Small intestine (tissue), 16 donors: ENCODE measurements around the gene IFNGR2. TPM values are rescaled to one million over a fixed set of nuclear protein-coding genes. Genes with fewer than 3 reads are reported as not detected.

ENCODE experiments used
- DNase-seq, 2 donors: peaks; one replicate each; pipeline versions ENCODE4 v3.0.0 to v3.0.0-alpha.2; 2013
- FAIRE-seq: peaks from 2 replicates; lab custom pipeline; 2012; peaks lifted over from hg19 to GRCh38; lab: Jason Lieb, UNC
- H3K27ac ChIP-seq, 3 donors: one replicate each; pipeline ENCODE4 v1.5.1; 2013; ENCODE audit warnings: low read length in 2 of 3, mild to moderate bottlenecking in 2 of 3, control low read depth in 1 of 3, inconsistent platforms in 1 of 3, low read depth in 1 of 3, moderate library complexity in 1 of 3
- H3K27me3 ChIP-seq, 3 donors: one replicate each; pipeline ENCODE4 v1.6.1; 2013; ENCODE audit warnings: low read length in 3 of 3, inconsistent platforms in 1 of 3; ENCODE audit not compliant: control insufficient read depth in 3 of 3, insufficient read depth in 3 of 3
- H3K36me3 ChIP-seq, 3 donors: one replicate each; pipeline ENCODE4 v1.6.1; 2013; ENCODE audit warnings: low read length in 3 of 3, inconsistent platforms in 1 of 3, low read depth in 1 of 3, mild to moderate bottlenecking in 1 of 3, moderate library complexity in 1 of 3; ENCODE audit not compliant: control insufficient read depth in 3 of 3, insufficient read depth in 2 of 3
- H3K4me1 ChIP-seq, 3 donors: one replicate each; pipeline ENCODE4 v1.6.1; 2013; ENCODE audit warnings: low read length in 2 of 3, inconsistent platforms in 1 of 3, low read depth in 1 of 3, mild to moderate bottlenecking in 1 of 3, moderate library complexity in 1 of 3; ENCODE audit not compliant: control insufficient read depth in 3 of 3, insufficient read depth in 2 of 3
- H3K4me3 ChIP-seq, 3 donors: one replicate each; pipeline ENCODE4 v1.5.1; 2013; ENCODE audit warnings: low read length in 3 of 3, control low read depth in 1 of 3, inconsistent platforms in 1 of 3, low read depth in 1 of 3, mild to moderate bottlenecking in 1 of 3, moderate library complexity in 1 of 3
- H3K9me3 ChIP-seq, 2 donors: one replicate each; pipeline ENCODE4 v1.6.1; 2013; ENCODE audit warnings: low read depth in 1 of 2, low read length in 1 of 2; ENCODE audit not compliant: control insufficient read depth in 2 of 2, insufficient read depth in 1 of 2
- WGBS, 3 donors: extraction: QIAGEN DNeasy Blood & Tissue Kit; methylation state at CpG; one replicate each; pipeline ENCODE4 v1.1.7; 2013; 5-methylcytosine and 5-hydroxymethylcytosine counted together
- long read RNA-seq, 10 donors: transcript quantifications; one replicate each; lab custom pipeline, GENCODE V29; 2026
- polyA plus RNA-seq, 4 donors: library from polyadenylated mRNA; stranded (reverse) in 3 of 4; unstranded in 1 of 4; fragments of 200-250 nt in 3 of 4; fragments of 120-200 nt in 1 of 4; gene quantifications; one replicate each; pipeline versions ENCODE4 v1.2.1 to v1.2.3, GENCODE V29; 2013
- donor health status: healthy with polysubstance abuse.
- donor health status: control.
- donor health status: control.
- donor health status: Bipolar disorder and iron deficiency.
- donor health status: healthy.

The IFNGR2 gene
- 100 to 1,000 TPM in 1 of 4 donors, 10 to 100 TPM in 3; 42.8 to 121 (median 68.8) TPM for polyA plus RNA-seq
- long read RNA-seq, donor 1, transcript IFNGR2-201 (7 exons, 2,221 nt): major isoform, 80 of 167 reads
- long read RNA-seq, donor 1, partial matches to known transcripts: 79 of 167 reads
- long read RNA-seq, donor 1, other reads (novel, unspliced or antisense): 6 of 167 reads
- long read RNA-seq, donor 2, transcript IFNGR2-201 (7 exons, 2,221 nt): major isoform, 24 of 41 reads
- long read RNA-seq, donor 2, partial matches to known transcripts: 15 of 41 reads
- long read RNA-seq, donor 2, other reads (novel, unspliced or antisense): 0 of 41 reads
- long read RNA-seq, donor 3, transcript IFNGR2-201 (7 exons, 2,221 nt): major isoform, 14 of 124 reads
- long read RNA-seq, donor 3, partial matches to known transcripts: 110 of 124 reads
- long read RNA-seq, donor 3, other reads (novel, unspliced or antisense): 0 of 124 reads
- long read RNA-seq, donor 4, partial matches to known transcripts: 0 of 1 reads
- long read RNA-seq, donor 4, other reads (novel, unspliced or antisense): 0 of 1 reads
- long read RNA-seq, donor 5, transcript IFNGR2-201 (7 exons, 2,221 nt): major isoform, 5 of 6 reads
- long read RNA-seq, donor 5, partial matches to known transcripts: 0 of 6 reads
- long read RNA-seq, donor 5, other reads (novel, unspliced or antisense): 0 of 6 reads
- long read RNA-seq, donor 6, transcript IFNGR2-201 (7 exons, 2,221 nt): major isoform, 42 of 50 reads
- long read RNA-seq, donor 6, partial matches to known transcripts: 8 of 50 reads
- long read RNA-seq, donor 6, other reads (novel, unspliced or antisense): 0 of 50 reads
- long read RNA-seq, donor 7, transcript IFNGR2-201 (7 exons, 2,221 nt): major isoform, 37 of 209 reads
- long read RNA-seq, donor 7, partial matches to known transcripts: 172 of 209 reads
- long read RNA-seq, donor 7, other reads (novel, unspliced or antisense): 0 of 209 reads
- long read RNA-seq, donor 8, partial matches to known transcripts: 0 of 2 reads
- long read RNA-seq, donor 8, other reads (novel, unspliced or antisense): 0 of 2 reads
- long read RNA-seq, donor 9, transcript IFNGR2-201 (7 exons, 2,221 nt): major isoform, 6 of 11 reads
- long read RNA-seq, donor 9, partial matches to known transcripts: 5 of 11 reads
- long read RNA-seq, donor 9, other reads (novel, unspliced or antisense): 0 of 11 reads
- long read RNA-seq, donor 10, transcript IFNGR2-201 (7 exons, 2,221 nt): major isoform, 33 of 36 reads
- long read RNA-seq, donor 10, partial matches to known transcripts: 0 of 36 reads
- long read RNA-seq, donor 10, other reads (novel, unspliced or antisense): 0 of 36 reads

GRCh38 chr21:33403128-33403785 lies at the start of gene IFNGR2:
Gene IFNGR2 (plus strand): TSS chr21:33403413. CDS start chr21:33403544, 131 bp downstream.
- Histone ChIP-seq H3K36me3 (peaks cover 0 to 20% (median 0%) of the 10 kb centered on the region in 3 donors), H3K9me3 (no peaks in the 10 kb centered on the region), H3K4me1 (peaks cover 6 to 17% (median 8%) of the 10 kb centered on the region in 3 donors), H3K27ac (peak within 1 kb of the TSS; percentile 89 to 95 (median 93)), H3K27me3 (no peaks in the 10 kb centered on the region), H3K4me3 (peak within 1 kb of the TSS; percentile 78 to 96 (median 80))
- no peak for FAIRE-seq
- peak in 1 of 2 donors; percentile 77 for DNase-seq
- WGBS, 3 donors: 1% methylated on average over 32 to 89 of the region's 89 CpGs

- WGBS, 3 donors: 57 to 70% (median 69%) methylated on average over 6 of the region's 6 CpGs
- H3K27ac ChIP-seq: no peak overlapping the region
- DNase-seq (peak in 1 of 2 donors; percentile 38), FAIRE-seq (no peak)
- peaks cover 0 to 33% (median 10%) of the 10 kb centered on the region in 3 donors for H3K36me3 ChIP-seq
- H3K4me1 ChIP-seq: no peaks in the 10 kb centered on the region
- no peaks in the 10 kb centered on the region for H3K9me3 ChIP-seq
- no peaks in the 10 kb centered on the region for H3K27me3 ChIP-seq
- H3K4me3 ChIP-seq: no peak overlapping the region
These were observed 47.9 kb upstream of the IFNGR2 start for GRCh38 chr21:33355355-33355754.

- Histone ChIP-seq H3K4me1 (peaks cover 0 to 3% (median 0%) of the 10 kb centered on the region in 3 donors), H3K27ac (no peak overlapping the region), H3K4me3 (no peak overlapping the region), H3K9me3 (no peaks in the 10 kb centered on the region), H3K36me3 (peaks cover 0 to 33% (median 10%) of the 10 kb centered on the region in 3 donors), H3K27me3 (no peaks in the 10 kb centered on the region)
- FAIRE-seq (no peak), DNase-seq (no peak)
- 88 to 89% (median 88%) methylated on average over 11 of the region's 11 CpGs for WGBS, 3 donors
These were observed 47.2 kb upstream of the IFNGR2 start for GRCh38 chr21:33355996-33356395.

- H3K4me1 ChIP-seq: peaks cover 0 to 7% (median 0%) of the 10 kb centered on the region in 3 donors
- FAIRE-seq: no peak
These were observed 46.0 kb upstream of the IFNGR2 start for GRCh38 chr21:33357177-33357576.

GRCh38 chr21:33359446-33359845 lies 43.8 kb upstream of the IFNGR2 start:
- H3K27me3 ChIP-seq: no peaks in the 10 kb centered on the region
- H3K36me3 ChIP-seq: peaks cover 0 to 20% (median 4%) of the 10 kb centered on the region in 3 donors
- no peak for DNase-seq
- H3K4me1 ChIP-seq: peaks cover 0 to 7% (median 0%) of the 10 kb centered on the region in 3 donors
- WGBS, 3 donors: 82 to 90% (median 82%) methylated on average over 4 of the region's 4 CpGs
- no peak for FAIRE-seq
- H3K27ac ChIP-seq: no peak overlapping the region
- no peak overlapping the region for H3K4me3 ChIP-seq
- no peaks in the 10 kb centered on the region for H3K9me3 ChIP-seq

More at GRCh38 chr21:33357177-33357576, 46.0 kb upstream of the IFNGR2 start:
- H3K27me3 ChIP-seq: no peaks in the 10 kb centered on the region
- no peak overlapping the region for H3K27ac ChIP-seq
- DNase-seq: no peak
- no peak overlapping the region for H3K4me3 ChIP-seq
- peaks cover 0 to 24% (median 6%) of the 10 kb centered on the region in 3 donors for H3K36me3 ChIP-seq
- 88 to 90% (median 90%) methylated on average over 8 of the region's 8 CpGs for WGBS, 3 donors
- H3K9me3 ChIP-seq: no peaks in the 10 kb centered on the region

- WGBS, 3 donors: 75 to 88% (median 82%) methylated on average over 6 of the region's 6 CpGs
- FAIRE-seq: no peak
- peaks cover 0 to 17% (median 4%) of the 10 kb centered on the region in 3 donors for H3K36me3 ChIP-seq
- no peak overlapping the region for H3K4me3 ChIP-seq
- DNase-seq: no peak
- H3K9me3 ChIP-seq: no peaks in the 10 kb centered on the region
- no peaks in the 10 kb centered on the region for H3K27me3 ChIP-seq
- peaks cover 0 to 7% (median 0%) of the 10 kb centered on the region in 3 donors for H3K4me1 ChIP-seq
- H3K27ac ChIP-seq: no peak overlapping the region
These were observed 42.9 kb upstream of the IFNGR2 start for GRCh38 chr21:33360281-33360680.

- Histone ChIP-seq H3K36me3 (peaks cover 0 to 12% (median 3%) of the 10 kb centered on the region in 3 donors), H3K27me3 (no peaks in the 10 kb centered on the region), H3K4me1 (peaks cover 0 to 7% (median 0%) of the 10 kb centered on the region in 3 donors), H3K9me3 (no peaks in the 10 kb centered on the region), H3K4me3 (peak overlapping the region in 2 of 3 donors; percentile 22 to 34), H3K27ac (peak overlapping the region; percentile 43 to 72 (median 67))
- 3 to 15% (median 7%) methylated on average over 14 of the region's 14 CpGs for WGBS, 3 donors
- FAIRE-seq: no peak
- peak; percentile 83 to 91 for DNase-seq
These were observed 42.2 kb upstream of the IFNGR2 start for GRCh38 chr21:33360881-33361602.
